Measurements from ENCODE around the gene SEC14L3.

SEC14L3 gene

DNA sequence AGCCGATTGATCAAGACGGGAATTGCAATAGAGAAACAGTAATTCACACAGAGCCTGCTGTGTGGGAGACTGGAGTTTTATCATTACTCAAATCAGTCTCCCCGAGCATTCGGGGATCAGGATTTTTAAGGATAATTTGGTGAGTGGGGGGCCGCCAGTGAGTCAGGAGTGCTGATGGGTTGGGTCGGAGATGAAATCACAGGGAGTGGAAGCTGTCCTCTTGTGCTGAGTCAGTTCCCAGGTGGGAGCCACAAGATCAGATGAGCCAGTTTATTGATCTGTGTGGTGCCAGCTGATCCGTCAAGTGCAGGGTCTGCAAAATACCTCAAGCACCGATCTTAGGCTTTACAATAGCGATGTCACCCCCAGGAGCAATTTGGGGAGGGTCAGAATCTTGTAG, 30.7 kb downstream of the SEC14L3 start:
- DNase-seq = no peak

GRCh38 chr22:30439836-30440235, 32.0 kb downstream of the SEC14L3 start:
- no peak for DNase-seq

DNA sequence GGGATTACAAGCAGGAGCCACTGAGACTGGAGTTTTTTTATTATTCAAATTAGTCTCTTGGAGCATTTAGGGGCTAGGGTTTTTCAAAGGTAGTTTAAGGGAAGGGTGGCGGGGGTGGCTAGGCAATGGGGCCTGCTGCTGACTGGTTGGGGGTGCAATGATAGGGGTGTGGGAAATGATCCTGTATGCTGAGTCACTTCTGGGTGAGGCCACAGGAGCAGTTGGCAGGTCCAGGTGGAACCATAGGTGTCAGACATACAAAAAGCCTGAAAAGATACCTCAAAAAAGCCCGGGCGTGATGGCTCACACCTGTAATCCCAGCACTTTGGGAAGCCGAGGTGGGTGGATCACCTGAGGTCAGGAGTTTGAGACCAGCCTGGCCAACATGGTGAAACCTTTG, 32.6 kb downstream of the SEC14L3 start:
- DNase-seq = no peak

DNA sequence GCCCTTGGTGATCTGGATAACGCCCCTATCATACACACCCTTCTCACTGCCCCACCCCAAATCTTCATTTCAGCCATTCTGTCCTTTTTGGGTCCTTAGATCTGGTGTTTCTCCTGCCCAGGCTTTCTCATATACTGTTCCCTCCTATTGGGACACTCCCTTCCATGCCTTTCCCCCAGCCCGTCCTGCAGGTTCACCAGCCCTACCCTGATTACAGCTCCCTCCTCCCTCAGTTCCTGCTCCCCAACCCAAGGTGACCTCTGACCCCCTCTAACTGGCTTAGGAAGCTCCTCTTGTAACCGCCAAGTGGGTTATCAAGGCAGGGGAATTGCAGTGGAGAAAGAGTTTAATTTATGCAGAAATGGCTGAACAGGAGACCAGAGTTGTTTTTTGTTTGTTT, 33.3 kb downstream of the SEC14L3 start:
- no peak for DNase-seq

- no peak for DNase-seq
Measured at GRCh38 chr22:30436196-30436595, 35.6 kb downstream of the SEC14L3 start.

- DNase-seq = peak; percentile 94 to 96
Measured at GRCh38 chr22:30435674-30436126, 36.1 kb downstream of the SEC14L3 start.

DNA sequence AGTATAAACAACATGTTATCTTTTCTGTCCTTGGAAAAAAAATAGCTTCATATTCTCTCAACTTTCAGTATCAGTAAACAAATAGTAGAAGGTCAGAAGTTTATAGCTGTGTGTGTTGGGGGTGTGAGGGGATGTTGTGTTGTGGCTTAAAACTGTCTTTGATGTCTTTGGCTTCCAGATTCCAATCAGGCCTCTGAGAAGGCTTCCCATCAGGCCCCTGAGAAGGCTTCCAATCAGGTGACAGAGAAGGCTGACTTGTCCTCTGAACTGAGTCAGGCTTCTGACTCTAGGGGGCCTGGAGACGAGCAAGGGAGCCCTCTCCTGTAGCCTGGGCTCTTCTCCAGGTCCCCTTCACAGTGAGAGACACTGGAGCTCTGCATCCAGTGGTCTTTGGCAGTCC, 37.0 kb downstream of the SEC14L3 start:
- no peak for DNase-seq

- DNase-seq = no peak
Measured at GRCh38 chr22:30433773-30434172, 38.0 kb downstream of the SEC14L3 start.

- DNase-seq = no peak
Measured at GRCh38 chr22:30433227-30433626, 38.6 kb downstream of the SEC14L3 start.

DNA sequence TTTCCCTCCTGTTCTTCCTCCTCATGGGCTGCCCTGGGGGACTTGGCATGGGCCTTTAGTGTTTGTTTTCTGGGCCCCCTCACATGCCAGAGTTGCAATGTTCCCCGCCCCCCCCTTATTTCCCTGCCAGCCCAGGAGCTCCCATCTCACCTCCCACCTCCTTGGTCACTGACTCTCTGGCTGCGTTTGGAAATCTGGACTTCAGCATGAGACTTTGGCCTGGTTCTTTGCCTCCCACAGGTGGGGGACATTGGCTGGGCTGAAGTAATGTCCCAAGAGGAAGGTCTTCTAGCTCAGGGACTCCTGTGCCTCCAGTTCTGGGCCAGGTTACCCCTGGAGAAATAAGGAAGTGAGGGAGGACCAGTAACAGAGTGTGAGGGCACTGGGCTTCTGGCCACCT, 39.3 kb downstream of the SEC14L3 start:
- no peak for DNase-seq

DNA sequence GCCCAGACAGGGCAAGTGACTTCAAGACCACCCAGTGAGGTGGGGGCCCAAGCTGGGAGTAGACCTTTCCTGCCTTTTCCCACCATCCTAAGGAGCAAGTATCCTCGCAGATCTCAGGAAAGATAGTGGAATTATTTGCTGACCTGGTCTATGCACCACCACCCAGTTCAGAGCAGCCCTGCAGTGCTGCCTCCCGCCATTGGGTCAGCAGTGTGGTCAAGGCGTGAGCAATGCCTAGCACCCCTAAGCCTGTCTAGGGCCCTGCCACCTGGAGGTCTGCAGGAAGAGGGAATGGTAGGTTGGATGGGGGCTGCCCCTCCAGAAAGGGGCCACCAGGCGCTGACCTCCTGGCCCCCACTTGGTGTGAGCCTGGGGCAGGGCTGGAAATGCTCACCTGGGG, 39.7 kb downstream of the SEC14L3 start:
- DNase-seq = no peak

DNA sequence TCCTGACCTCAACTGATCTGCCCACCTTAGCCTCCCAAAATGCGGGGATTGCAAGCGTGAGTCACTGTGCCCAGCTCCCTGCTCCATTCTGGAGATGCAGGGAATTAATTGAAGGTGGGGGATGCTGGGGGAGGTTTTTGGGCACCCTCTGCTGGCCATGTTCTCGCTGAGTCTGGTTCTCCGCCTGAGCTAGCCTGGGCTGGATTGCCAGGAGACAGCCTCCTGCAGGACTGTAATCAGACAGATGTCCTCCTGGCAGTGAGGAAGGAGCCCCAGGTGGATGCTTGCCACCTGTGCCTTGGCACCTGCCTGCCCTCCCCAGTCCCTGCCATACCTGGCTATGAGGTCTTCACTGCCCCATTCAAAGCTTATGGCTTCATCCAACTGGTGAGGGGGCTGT, 40.9 kb downstream of the SEC14L3 start:
- DNase-seq = no peak

DNA sequence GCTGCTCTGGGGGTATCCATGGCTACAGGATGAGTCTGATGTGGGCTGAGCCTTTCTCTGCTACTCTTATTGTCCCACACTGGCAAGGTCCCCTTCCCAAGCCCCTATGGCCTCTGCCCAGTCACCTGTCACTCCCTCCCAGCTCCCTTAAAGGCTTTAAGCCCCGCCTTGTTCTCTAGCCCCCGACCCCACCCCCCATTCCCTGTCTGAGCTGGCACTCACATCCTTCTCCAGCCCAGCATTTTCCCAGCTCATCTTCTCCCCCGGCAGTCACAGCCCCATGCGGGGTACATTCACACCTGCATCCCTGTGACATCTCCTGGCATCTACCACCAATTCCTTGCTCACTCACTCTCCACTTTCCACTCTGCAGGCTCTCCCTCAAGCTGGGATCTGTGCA, 41.9 kb downstream of the SEC14L3 start:
- DNase-seq = no peak

DNA sequence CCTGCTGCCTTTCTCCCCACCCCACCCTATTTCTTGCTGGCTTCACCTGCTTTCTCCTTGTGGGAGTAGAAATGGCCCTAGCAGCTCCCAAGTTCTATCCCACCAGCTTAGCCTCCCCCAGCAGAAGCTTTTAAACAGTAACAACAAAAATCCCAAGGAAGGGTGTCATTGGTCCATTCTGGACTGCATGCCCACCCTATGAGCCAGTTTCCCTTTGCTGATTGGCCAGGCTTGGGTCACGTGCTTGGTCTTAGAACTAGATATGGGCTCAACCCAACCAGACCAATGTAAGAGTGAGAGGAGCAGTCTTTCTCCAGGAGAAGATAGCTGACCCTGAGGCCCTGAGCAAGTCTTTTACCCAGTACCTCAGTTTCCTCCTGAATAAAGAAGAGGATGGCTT, 43.9 kb downstream of the SEC14L3 start:
- DNase-seq = no peak

DNA sequence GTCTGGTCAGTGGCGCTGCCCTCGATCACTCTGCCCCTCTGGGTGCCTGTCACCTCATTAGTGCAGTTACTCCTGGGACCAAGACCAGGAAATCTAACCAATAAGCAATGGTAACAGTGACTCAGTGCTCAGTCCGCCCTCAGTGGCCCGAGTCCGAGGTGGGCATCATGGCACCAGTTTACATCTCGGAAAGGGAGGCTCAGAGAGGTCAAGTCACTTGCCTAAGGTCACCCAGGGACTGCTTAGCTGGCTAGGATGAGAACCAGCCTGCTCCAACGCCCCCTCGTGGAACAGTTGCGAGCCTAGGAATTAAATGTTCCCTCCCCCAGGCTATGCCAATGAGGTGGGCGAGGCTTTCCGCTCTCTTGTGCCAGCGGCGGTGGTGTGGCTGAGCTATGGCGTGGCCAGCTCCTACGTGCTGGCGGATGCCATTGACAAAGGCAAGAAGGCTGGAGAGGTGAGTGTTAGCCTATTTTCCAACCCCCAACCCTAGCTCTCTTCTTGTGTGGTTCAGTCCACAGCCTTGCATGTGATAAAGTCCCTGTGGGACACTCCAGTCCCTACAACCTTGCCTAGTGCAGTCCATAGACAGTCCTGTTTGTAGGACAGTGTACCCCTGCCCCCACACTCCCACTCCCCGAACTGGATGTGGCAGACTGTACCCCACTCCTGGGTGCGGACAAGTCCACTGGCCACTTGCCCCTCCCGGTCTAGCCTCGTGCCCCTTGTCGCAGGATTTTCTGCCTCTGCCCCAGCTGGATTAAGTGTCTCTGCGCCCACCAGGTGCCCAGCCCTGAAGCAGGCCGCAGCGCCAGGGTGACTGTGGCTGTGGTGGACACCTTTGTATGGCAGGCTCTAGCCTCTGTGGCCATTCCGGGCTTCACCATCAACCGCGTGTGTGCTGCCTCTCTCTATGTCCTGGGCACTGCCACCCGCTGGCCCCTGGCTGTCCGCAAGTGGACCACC, 45.1 kb downstream of the SEC14L3 start:
- DNase-seq = peak; percentile 88 to 90

- peak; percentile 51 to 54 for DNase-seq
Measured at GRCh38 chr22:30425616-30426387, 46.0 kb downstream of the SEC14L3 start, which contains the start of gene MTFP1. TSS of gene MTFP1 (plus strand) at chr22:30425768. CDS start at chr22:30425880, 112 bp downstream.

DNA sequence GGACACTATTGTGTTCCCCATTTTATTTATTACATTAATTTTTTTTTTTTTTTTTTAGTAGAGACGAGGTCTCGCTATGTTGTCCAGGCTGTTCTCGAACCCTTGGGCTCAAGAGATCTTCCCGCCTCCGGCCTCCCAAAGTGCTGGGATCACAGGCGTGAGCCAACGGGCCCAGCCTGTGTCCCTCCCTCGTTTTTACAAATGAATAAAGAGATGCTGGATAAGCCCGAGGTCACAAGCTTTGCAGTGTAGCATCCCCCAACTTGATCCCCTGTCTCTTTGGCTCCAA, 46.5 kb downstream of the SEC14L3 start:
- DNase-seq = no peak

DNA sequence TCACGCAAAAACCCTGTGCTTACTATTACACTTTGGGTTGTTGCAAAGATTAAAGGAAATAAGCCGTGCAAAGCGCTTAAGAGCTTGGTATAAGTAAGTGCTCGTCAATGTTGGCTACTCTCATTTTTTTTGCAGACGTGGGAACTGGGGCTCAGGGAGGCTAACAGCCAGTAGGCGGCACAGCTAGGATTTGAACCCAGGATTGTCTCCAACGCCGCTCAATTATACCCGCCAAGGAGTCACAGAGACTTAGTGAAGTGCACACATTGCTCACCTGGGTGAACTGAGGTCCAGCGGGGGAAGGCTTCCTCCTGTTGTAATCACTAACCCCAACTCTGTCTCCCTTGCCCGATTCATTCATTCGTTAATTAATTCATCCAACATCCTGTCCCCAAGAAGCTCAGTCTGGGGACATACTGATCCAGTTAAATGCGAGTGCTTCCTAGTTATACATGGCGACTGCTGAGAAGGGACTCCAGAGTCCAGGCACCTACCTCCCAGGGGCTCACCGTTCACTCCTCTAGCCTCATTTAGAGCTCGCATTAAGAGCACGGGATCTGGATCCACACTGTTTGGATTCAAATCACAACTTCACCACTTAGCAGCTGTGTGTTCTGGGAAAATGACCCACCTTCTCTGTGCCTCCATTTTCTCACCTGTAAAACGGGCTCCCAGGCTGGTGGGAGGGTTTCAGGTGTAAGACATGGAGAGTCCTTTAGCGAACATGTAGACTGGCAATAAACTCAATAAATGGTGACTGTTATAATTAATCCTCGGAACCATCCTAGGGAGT, 47.1 kb downstream of the SEC14L3 start:
- no peak for DNase-seq

DNA sequence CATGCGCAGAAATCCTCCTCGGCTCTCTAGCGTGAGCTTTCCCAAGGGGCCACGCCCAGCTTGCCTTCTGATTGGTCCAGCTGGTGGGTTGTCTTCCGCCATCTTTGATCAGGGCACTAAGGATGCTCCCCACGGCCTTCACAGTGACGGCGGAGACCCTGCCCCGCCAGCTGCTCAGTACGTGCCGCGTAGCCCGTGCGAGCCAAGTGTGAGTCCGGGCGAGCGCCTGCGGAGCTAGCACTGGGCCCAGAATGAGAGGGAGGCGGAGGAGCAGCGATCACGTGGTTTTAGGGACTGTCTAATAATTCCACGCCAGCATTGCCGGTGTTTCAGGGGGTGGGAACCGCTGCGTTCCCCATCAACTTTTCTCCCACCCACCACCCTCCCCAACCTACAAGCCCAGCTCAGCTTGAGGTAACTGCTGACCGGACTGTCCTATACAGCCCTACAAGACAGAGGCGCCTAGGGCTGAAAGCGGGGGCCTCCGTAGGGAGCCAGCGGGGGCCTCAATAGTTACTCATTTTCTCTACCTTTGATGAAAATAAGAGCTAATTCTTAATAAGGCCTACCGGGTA, 47.8 kb downstream of the SEC14L3 start:
- DNase-seq = peak; percentile 99 to 100

- DNase-seq = peak in 1 of 2 donors; percentile 33
Measured at GRCh38 chr22:30423301-30423958, 48.4 kb downstream of the SEC14L3 start.

GRCh38 chr22:30422481-30423300, 49.1 kb downstream of the SEC14L3 start:
- peak in 1 of 2 donors; percentile 40 for DNase-seq

All from CD4-positive, alpha-beta T cell treated with Interleukin-4 for 1 hour (primary cell).